ENCODE measurements around the gene ARID2. TPM values are rescaled to one million over a fixed set of nuclear protein-coding genes. Genes with fewer than 3 reads are reported as not detected.

ARID2 gene
- total RNA-seq, 1 experiment from 2014 or later: 21.9 TPM

GRCh38 chr12:45934956-45935355 lies 205.4 kb downstream of the ARID2 start:
- Mint-ChIP-seq H3K4me3 (ENCODE audit: unreplicated experiment) (no peak overlapping the region), H3K4me1 (ENCODE audit: insufficient read depth, unreplicated experiment) (no peaks in the 10 kb centered on the region), H3K27me3 (ENCODE audit: insufficient read depth, unreplicated experiment) (no peaks in the 10 kb centered on the region), H3K27ac (ENCODE audit: low read depth, unreplicated experiment) (no peak overlapping the region), H3K36me3 (ENCODE audit: insufficient read depth, unreplicated experiment) (peaks cover 33% of the 10 kb centered on the region), H3K9me3 (ENCODE audit: unreplicated experiment) (no peaks in the 10 kb centered on the region)
- TF ChIP-seq, protein P1, sequence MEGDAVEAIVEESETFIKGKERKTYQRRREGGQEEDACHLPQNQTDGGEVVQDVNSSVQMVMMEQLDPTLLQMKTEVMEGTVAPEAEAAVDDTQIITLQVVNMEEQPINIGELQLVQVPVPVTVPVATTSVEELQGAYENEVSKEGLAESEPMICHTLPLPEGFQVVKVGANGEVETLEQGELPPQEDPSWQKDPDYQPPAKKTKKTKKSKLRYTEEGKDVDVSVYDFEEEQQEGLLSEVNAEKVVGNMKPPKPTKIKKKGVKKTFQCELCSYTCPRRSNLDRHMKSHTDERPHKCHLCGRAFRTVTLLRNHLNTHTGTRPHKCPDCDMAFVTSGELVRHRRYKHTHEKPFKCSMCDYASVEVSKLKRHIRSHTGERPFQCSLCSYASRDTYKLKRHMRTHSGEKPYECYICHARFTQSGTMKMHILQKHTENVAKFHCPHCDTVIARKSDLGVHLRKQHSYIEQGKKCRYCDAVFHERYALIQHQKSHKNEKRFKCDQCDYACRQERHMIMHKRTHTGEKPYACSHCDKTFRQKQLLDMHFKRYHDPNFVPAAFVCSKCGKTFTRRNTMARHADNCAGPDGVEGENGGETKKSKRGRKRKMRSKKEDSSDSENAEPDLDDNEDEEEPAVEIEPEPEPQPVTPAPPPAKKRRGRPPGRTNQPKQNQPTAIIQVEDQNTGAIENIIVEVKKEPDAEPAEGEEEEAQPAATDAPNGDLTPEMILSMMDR (IDR thresholded peaks at IDR 0.05; ENCODE audit: unreplicated experiment): no peak
- intact Hi-C loops (cut with micrococcal nuclease): no loop called here
- ChIA-PET POLR2A (no interaction called here), CTCF (interaction anchor here (0.6 to 0.9 kb wide), 2 partner anchors 55 to 676 kb away, joined by 3 read pairs; no protein-coding TSS in a partner anchor)
- no peak for DNase-seq (ENCODE audit: unreplicated experiment)
- no TSS peak for BruUV-seq (replicated peaks)

- no peak overlapping the region for H3K27ac Mint-ChIP-seq (ENCODE audit: low read depth, unreplicated experiment)
- no peak for DNase-seq (ENCODE audit: unreplicated experiment)
- peaks cover 38% of the 10 kb centered on the region for H3K36me3 Mint-ChIP-seq (ENCODE audit: insufficient read depth, unreplicated experiment)
- TF ChIP-seq, protein P1 (IDR thresholded peaks at IDR 0.05; ENCODE audit: unreplicated experiment): no peak
- no peaks in the 10 kb centered on the region for H3K27me3 Mint-ChIP-seq (ENCODE audit: insufficient read depth, unreplicated experiment)
- CTCF ChIA-PET: no interaction called here
- intact Hi-C loops (cut with micrococcal nuclease): no loop called here
- no peak overlapping the region for H3K4me3 Mint-ChIP-seq (ENCODE audit: unreplicated experiment)
- peaks cover 6% of the 10 kb centered on the region for H3K9me3 Mint-ChIP-seq (ENCODE audit: unreplicated experiment)
- POLR2A ChIA-PET: no interaction called here
- H3K4me1 Mint-ChIP-seq (ENCODE audit: insufficient read depth, unreplicated experiment): no peaks in the 10 kb centered on the region
- no TSS peak for BruUV-seq (replicated peaks)
Measured at GRCh38 chr12:45938566-45938965, 209.1 kb downstream of the ARID2 start.

GRCh38 chr12:45939759-45940158 lies 210.3 kb downstream of the ARID2 start:
- H3K27ac Mint-ChIP-seq (ENCODE audit: low read depth, unreplicated experiment): no peak overlapping the region
- ChIA-PET CTCF (interaction anchor here (0.6 kb wide), 1 partner anchor 357 kb away, joined by 3 read pairs; no protein-coding TSS in a partner anchor), POLR2A (interaction anchor here (0.7 to 0.8 kb wide), 2 partner anchors 10 to 15 kb away, joined by 3 read pairs; no protein-coding TSS in a partner anchor)
- intact Hi-C loops (cut with micrococcal nuclease): no loop called here
- no TSS peak for BruUV-seq (replicated peaks)
- H3K4me3 Mint-ChIP-seq (ENCODE audit: unreplicated experiment): no peak overlapping the region
- no peaks in the 10 kb centered on the region for H3K4me1 Mint-ChIP-seq (ENCODE audit: insufficient read depth, unreplicated experiment)
- peaks cover 6% of the 10 kb centered on the region for H3K9me3 Mint-ChIP-seq (ENCODE audit: unreplicated experiment)
- peaks cover 47% of the 10 kb centered on the region for H3K36me3 Mint-ChIP-seq (ENCODE audit: insufficient read depth, unreplicated experiment)
- TF ChIP-seq, protein P1 (IDR thresholded peaks at IDR 0.05; ENCODE audit: unreplicated experiment): no peak
- DNase-seq (ENCODE audit: unreplicated experiment): peak; percentile 23
- H3K27me3 Mint-ChIP-seq (ENCODE audit: insufficient read depth, unreplicated experiment): no peaks in the 10 kb centered on the region

- Mint-ChIP-seq H3K36me3 (ENCODE audit: insufficient read depth, unreplicated experiment) (peaks cover 74% of the 10 kb centered on the region), H3K27me3 (ENCODE audit: insufficient read depth, unreplicated experiment) (no peaks in the 10 kb centered on the region), H3K9me3 (ENCODE audit: unreplicated experiment) (peaks cover 6% of the 10 kb centered on the region), H3K4me1 (ENCODE audit: insufficient read depth, unreplicated experiment) (no peaks in the 10 kb centered on the region), H3K4me3 (ENCODE audit: unreplicated experiment) (no peak overlapping the region), H3K27ac (ENCODE audit: low read depth, unreplicated experiment) (no peak overlapping the region)
- ChIA-PET CTCF (no interaction called here), POLR2A (no interaction called here)
- TF ChIP-seq, protein P1 (IDR thresholded peaks at IDR 0.05; ENCODE audit: unreplicated experiment): no peak
- intact Hi-C loops (cut with micrococcal nuclease): no loop called here
- no peak for DNase-seq (ENCODE audit: unreplicated experiment)
- BruUV-seq (replicated peaks): no TSS peak
Measured at GRCh38 chr12:45944771-45945170, 215.3 kb downstream of the ARID2 start.

Measured in MCF 10A (cell line).